ENCODE measurements around the gene CARD16.
A peak's percentile ranks its signal among the peaks of the same experiment; 100 is the strongest.
"Not testable (repeated sequence)": the region's sequence is repeated elsewhere in the genome, so short reads cannot be mapped to it uniquely, and the experiment has no call there.

The CARD16 gene

DNA sequence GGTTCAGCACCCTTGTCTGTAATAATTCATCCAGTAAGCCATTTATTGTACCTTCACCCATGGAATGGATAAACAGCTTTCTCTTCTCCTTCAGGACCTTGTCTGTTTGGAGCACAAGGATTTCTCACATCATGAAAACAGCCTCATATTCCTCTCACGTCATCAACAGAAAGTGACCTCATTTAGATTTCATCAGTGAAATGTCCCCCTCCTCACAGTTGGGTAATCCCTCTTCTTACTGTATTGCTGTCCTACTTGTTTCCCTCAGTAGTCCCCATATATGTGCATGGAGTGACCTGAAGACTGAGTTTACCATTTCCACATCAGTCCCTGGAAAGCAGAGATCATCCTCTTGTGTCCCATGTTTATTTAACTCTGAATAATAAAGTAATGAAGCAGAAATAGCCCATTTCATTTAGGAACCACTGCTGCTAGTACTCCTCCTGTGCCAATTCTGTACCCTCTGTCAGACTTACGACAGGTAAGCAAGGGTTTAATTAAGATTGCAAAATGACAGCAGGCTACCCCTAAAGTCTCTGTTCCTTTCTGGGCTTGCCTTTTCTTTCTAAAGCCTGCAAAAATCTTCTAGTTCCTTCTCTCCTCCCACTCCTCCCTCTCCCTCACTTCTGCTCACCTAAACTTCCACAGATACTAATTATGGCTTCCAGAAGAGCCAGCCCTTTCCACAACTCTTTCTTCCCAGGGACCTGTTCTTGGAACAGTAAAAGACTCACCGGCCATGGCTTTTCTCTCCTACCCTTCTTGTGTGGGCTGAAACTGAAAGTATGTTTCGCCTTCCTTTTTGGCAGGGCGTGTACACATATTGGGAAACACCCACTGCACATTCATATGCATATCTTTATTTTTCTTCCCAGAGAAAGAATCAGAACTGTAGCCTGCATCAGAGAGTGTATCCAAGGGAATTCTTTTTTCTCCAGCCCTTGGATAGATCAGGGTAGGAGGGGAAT, at the start of gene CARD16:
Gene CARD16 (minus strand): TSS at position 779 of the 968 bp plus-strand sequence. CDS start 38 bp downstream, at position 741.
- Histone ChIP-seq H3K27ac (peak within 1 kb of the TSS in 20 of 21 experiments; percentile 15 to 91 (median 80)), H3K4me3 (peak within 1 kb of the TSS; percentile 14 to 47 (median 32))

DNA sequence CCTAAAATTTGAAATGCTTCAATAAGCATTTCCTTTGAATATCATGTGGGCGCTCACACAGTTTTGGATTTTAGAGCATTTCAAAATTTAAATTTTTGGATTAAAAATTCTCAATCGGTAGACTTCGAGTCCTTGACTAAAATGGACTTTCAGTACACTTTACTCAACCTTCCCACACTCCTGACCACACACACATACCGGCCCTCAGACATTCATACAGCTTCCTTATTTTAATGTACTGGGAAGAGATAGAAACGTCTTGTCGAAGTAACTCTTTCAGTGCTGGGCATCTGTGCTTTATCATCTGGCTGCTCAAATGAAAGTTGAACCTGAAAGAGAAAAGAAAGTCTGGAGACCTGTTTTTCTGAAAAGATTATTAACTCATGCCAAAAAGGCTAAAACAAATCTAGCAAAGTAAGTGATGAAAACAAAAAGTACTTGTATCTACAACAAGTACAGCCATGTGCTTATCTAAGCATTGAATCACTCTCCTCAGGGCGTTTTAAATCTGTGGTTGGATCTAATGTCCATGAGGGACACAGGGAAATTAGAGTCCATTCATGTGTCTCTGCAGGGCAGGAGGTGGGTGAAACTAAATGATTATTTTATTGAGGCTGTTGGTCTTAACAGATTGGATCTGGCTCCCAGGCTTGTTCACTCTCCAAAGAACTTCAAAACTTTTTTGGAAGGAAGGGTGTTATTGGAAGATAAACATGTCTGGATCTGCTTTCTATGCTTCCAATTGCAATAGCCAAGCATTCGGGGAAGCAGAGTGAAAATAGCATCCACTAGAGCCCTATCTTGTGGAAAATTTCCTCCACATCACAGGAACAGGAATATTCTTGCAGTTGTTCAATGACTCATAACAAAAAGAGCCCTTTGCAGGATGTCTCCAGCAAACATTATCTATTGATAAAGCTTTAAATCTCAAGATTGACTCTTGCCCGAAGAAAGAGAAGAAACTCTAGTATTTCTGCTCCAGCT, 47.4 kb upstream of the CARD16 start:
- Histone ChIP-seq H3K27ac (peak overlapping the region in 2 of 21 experiments; percentile 9 to 31), H3K4me3 (no peak overlapping the region)

DNA sequence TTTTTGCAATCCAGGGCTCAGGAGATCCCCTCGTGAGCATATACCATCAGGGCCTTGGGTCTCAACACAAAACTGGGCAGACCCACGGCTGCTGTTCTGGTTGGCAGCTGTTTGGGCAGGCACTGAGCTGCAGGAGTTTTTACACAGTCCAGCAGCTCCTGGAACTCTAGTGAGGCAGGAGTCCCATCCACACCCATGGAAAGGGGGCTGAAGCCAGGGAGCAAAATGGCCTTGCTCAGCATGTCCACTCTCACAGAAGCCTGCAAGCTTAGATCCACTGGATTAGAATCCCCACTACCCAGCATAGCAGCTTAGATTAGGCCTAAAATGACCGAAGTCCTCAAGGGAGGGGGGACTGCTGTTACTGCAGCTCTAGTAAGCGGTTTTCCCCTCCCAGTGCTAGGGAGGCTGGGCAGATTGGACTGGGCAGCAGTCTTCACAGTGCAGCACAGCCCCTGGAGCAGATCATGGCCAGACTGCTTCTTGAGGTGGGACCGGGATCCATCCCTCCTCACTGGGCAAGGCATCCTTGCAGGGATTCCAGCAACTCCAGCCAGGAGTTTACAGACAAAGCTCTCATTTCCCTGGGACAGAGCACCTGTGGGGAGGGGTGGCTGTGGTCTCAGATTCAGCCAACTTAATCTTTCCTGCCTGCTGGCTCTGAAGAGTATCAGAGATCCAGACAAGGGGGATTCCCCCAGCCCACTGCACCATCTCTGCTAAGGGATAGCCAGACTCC, 36.4 kb upstream of the CARD16 start:
- no peak overlapping the region for H3K27ac ChIP-seq
- no peak overlapping the region for H3K4me3 ChIP-seq

DNA sequence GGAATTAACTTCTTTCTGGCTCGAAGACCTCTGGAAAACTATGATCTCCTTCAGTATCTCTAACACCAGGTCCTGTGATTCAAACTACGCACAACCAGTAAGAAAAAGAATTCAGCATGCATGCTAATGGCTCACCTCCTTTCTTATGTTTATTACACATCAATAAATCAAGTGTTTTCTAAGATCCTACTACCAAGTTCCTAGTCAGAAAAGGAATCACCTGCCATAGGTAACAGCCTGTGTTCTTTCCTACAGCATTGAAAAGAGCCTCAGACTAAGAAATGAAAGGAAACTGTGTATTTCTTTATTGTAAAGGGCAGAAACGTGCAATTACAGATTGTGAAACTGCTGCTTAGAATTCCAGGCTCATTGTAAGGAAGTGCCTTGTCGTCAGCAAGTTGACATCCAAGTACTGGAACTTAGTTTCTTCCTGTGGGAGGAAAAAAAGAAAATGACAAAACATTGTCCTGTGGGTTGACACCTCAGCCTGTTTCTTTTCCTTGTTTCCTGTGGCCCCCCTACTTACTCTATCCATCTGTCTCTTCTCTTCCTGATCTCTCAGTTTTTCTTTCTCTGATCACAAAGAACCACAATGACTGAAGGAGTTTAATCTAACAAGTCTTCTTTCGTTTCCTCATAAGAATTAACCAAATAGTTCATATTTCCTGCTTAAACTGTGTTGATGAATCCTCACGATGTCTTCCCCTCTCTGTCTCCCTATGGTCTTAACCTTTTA, 35.2 kb upstream of the CARD16 start:
- peak overlapping the region in 7 of 21 experiments; percentile 7 to 58 (median 45) for H3K27ac ChIP-seq
- not testable (repeated sequence) for H3K4me3 ChIP-seq

DNA sequence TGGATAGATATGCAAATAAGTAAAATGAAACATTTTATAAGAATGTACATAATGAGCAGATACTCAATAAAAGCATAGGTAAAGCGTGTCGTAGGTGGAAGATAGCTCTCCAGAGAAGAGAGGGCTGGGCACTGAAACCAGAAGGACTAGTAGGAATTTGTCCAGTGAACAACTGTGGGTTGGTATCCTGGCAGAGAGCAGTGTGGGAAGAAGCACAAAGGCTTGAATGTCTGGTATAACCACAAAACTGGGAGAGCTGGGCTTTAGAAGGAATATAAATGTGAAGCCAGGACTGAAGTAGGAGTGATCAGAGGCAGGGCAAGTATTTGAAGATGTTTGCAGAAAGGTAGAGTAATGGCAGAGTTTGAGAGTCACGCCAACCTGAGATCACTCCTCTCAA, 33.1 kb upstream of the CARD16 start:
- H3K4me3 ChIP-seq, result no peak overlapping the region
- peak overlapping the region in 4 of 21 experiments; percentile 3 to 56 (median 17) for H3K27ac ChIP-seq

DNA sequence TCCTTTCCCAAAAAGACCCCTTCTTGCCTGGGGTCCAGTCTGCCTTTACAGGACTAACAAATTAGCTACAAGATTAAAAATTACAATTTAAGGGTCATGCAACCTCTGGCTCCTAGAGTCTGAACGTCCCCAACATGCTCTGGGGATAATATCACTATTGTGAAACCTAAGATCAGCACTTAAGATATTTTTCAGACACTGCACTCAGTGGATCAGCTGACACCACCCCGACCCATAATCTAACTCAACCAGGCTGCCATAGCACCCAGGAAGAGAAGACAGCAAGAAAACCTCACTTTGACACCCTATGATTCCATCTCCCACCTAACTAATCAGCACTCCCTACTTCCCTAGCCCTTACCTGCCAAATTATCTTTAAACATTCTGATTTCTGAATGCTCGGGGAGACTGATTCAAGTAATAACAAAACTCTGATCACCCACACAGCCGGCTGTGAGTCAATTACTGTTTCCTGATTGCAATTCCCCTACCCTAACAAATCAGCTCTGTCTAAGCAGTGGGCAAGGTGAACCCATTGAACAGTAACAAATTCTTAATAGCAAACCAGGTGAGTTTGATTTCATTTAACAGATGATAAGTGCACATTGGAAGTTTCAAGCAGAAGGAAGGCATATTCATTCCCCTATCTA, 32.1 kb upstream of the CARD16 start:
- H3K4me3 ChIP-seq, result not testable (repeated sequence)
- peak overlapping the region in 7 of 21 experiments; percentile 7 to 62 (median 46) for H3K27ac ChIP-seq

DNA sequence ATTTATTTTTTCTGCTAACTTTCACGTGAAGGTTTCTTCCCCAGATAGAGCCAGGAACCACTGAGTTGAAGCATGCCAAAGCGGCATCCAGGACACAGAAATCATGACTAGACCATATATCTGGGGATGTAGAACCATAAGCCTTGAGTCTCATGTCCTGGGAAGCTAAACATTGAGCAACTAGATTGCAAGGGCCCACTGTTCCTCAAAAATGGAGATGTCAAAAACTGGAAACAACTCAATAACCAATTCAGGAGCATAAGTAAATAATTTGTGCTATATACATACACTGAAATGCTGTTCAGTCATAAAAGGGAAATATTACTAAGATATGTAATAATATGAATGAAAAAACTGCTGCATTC, 29.0 kb upstream of the CARD16 start:
- H3K27ac ChIP-seq, result no peak overlapping the region

DNA sequence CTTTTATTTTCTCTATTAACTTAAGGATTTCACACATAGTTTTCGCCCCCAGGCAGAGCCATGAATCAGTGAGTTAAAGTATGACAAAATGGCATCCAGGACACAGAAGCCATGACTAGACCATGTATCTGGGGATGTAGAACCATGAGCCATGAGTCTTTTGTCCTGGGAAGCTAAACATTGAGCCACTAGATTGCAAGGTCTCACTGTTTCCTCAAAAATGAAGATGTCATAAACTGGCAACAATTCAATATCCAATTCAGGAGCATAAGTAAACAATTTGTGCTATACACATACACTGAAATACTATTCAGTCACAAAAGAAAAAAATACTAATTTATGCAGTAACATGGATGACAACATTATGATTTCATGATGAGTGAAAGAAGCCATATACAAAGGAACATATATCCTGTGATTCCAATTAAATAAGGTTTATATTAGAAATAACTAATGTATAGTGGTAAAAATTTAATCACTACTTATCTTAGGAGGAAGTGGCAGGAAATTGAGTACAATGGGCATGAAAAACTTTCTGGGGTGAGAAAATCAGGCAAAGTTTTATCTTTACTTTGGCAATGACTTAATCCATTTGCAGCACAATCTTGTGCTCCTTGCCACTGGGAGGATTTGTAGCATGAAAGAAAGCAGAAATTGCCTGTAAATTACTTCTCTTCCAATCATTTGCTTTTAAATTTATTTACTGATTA, 28.5 kb upstream of the CARD16 start:
- H3K27ac ChIP-seq, result no peak overlapping the region
- H3K4me3 ChIP-seq, result no peak overlapping the region

More for the DNA sequence above, 29.0 kb upstream of the CARD16 start:
- H3K4me3 ChIP-seq, result no peak overlapping the region

DNA sequence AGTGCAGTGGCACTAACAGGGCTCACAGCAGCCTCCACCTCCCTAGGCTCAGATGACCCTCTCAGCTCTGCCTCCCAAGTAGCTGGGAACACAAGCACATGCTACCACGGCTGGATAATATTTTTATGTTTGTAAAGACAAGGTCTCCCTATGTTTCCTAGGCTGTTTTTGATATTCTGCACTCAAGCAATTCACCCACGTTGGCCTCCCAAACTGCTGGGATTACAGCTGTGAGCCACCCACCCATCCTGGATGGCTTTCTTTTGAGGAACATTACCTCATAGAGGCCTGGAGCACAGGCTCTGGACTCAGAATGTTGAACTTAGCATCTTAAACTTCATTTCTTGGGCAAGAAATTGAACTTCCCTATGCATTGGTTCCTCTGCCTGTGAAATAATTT, 26.9 kb upstream of the CARD16 start:
- H3K4me3 ChIP-seq, H3K27ac ChIP-seq: not testable (repeated sequence)

DNA sequence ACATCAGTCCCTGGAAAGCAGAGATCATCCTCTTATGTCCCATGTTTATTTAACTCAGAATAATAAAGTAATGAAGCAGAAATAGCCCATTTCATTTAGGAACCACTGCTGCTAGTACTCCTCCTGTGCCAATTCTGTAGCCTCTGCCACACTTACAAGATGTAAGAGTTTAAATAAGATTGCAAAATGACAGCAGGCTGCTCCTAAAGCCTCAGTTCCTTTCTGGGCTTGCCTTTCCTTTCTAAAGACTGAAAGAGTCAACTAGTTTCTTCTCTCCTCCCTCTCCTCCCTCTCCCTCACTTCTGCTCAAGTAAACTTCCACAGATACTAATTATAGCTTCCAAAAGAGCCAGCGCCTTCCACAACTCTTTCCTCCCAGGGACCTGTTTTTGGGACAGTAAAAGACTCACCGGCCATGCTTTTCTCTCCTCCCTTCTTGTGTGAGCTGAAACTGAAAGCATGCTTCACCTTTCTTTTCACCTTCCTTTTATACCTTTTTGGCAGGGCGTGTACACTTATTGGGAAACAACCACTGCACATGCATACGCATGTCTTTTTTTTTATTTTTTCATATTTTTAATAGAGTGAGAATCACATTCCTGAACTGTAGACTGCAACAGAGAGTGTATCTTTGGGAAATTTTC, 26.1 kb upstream of the CARD16 start:
- Histone ChIP-seq H3K27ac (peak overlapping the region in 17 of 21 experiments; percentile 7 to 78 (median 55)), H3K4me3 (peak overlapping the region; percentile 13 to 43 (median 21))

DNA sequence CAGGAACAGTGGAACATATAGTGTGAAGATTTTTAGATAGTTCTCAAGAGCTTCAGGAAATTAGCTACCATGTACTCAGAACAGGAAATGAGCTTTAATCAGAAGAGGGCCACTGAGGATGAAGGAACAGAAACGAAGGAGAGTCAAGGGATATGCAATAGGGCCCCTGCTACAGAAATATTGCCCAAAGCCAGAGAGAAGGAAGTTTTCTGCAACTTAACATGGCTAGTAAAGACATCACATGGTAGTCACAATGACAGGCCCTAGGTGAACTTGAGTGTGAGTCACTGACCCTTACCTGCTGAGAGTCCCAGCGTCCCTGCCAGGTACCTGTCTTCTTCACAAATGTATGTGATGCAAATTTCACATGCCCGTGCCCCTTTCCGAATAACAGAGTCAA, 25.2 kb upstream of the CARD16 start:
- Histone ChIP-seq H3K27ac (peak overlapping the region in 12 of 21 experiments; percentile 7 to 78 (median 62)), H3K4me3 (peak overlapping the region; percentile 13 to 43 (median 21))

DNA sequence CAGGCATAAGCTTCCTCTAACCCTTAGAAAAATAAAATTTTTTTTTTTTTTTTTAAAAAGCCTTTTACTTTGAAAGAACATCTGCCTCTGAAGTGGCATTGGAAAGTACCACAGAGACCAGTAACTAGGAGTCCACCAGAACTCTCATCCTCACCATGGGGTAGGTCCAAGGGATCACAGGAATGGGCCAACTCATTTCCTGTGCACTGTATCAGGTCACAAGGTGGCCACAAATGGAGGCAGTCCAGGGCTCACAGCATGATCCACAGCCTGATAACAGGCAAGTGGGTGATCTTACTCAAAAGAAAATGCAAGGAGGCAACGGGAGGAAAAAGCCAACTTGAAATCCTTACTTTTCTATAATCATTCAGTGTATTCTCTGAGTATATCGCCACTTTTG, 24.6 kb upstream of the CARD16 start:
- peak overlapping the region in 4 of 21 experiments; percentile 19 to 37 (median 32) for H3K27ac ChIP-seq
- peak overlapping the region in 3 of 7 experiments; percentile 12 to 43 (median 34) for H3K4me3 ChIP-seq

DNA sequence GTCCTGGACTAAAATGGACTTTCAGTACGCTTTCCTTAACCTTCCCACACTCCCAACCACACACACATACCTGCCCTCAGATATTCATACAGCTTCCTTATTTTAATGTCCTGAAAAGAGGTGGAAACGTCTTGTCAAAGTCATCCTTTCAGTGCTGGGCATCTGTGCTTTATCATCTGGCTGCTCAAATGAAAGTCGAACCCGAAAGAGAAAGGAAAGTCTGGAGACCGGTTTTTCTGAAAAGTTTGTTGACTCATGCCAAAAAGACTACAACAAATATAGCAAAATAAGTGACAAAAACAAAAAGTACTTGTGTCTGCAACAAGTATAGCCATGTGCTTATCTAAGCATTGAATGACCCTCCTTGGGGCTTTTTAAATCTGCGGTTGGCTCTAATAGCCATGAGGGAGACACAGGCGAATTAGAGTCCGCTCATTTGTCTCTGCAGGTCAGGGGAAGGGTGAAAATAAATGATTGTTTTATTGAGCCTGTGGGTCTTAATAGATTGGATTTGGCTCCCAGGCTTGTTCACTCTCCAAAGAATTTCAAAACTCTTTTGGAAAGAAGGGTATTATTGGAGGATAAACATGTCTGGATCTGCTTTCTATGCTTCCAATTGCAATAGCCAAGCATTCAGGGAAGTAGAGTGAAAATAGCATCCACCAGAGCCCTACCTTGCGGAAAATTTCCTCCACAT, 18.3 kb upstream of the CARD16 start:
- peak overlapping the region in 2 of 21 experiments; percentile 25 to 31 for H3K27ac ChIP-seq
- not testable (repeated sequence) for H3K4me3 ChIP-seq

DNA sequence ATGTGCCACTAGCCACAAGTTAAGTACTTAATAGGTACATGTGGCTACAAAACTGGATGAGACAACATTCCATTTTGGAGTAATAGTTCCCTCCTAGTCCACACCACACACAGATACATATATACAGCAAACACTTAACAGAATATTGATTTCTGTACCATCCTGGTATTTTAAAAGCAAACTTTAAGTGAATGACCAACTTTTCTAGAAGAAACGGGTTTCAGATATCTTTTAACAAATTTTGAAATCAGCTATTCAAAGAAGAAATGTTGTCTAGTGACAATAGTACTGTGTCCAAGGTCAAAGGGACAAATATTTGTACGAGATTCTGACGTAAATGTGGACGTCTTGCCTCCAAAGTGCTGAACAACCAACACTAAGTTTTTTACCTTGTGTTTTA, 12.3 kb upstream of the CARD16 start:
- no peak overlapping the region for H3K4me3 ChIP-seq
- no peak overlapping the region for H3K27ac ChIP-seq

DNA sequence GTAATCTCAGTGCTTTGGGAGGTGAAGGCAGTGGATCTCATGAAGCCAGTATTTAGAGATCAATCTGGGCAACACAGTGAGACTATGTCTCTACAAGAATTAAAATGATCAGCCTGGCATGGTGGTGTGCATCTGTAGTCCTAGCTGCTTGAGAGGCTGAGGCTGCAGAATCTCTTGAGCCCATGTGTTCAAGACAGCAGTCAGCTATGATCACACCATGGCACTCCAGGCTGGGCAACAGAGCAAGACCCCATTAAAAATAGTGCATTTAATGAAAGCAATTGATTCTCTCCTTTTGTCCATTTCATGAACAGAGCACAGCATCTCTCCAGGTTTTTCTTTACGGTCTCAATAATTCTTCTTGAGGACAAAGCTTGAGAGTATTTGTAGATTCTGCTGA, 11.3 kb upstream of the CARD16 start:
- no peak overlapping the region for H3K4me3 ChIP-seq
- H3K27ac ChIP-seq, result no peak overlapping the region

DNA sequence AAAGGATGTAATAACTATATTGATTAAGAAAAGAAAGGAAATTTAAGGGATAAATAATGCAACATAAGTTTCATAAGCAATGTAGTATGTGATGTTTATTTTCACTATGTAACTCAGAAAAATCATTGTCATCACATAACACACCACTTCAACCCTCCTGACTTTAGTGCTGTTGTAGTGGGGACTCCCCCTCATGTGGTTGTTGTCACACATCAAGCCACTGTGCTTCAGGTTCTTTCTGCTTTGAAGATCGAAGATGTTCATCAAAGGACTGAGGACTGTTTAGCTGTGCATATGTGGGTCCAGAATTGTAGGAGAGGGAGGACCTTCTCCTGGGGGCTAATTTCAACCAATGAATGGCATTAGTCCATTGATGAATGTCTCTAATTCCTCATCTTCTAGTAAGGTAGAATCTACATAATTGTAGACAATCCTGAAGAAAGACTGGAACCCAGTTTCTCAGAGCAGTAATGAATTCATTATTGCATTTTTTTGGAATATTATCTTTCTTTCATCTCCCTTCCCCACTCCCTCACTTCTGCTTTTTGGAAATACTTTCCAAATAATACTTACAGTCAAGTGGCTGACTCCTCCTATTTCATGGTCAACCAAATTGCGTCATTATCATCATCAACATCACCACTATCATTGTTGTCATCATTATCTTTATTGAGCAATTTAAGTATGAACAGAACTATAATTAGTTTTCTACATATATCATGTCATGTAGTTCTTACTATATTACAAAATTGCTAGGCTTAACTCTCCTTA, 9.8 kb upstream of the CARD16 start:
- Histone ChIP-seq H3K27ac (no peak overlapping the region), H3K4me3 (no peak overlapping the region)
